NOMO-1 (cell line): ENCODE data around the gene SMIM38.

Experiments
- DNase-seq, 2 experiments: peaks; one replicate each; lab custom pipeline; 2025; ENCODE audit not compliant: unreplicated experiment in 2 of 2; lab: John Stamatoyannopoulos, UW

The SMIM38 gene

DNA sequence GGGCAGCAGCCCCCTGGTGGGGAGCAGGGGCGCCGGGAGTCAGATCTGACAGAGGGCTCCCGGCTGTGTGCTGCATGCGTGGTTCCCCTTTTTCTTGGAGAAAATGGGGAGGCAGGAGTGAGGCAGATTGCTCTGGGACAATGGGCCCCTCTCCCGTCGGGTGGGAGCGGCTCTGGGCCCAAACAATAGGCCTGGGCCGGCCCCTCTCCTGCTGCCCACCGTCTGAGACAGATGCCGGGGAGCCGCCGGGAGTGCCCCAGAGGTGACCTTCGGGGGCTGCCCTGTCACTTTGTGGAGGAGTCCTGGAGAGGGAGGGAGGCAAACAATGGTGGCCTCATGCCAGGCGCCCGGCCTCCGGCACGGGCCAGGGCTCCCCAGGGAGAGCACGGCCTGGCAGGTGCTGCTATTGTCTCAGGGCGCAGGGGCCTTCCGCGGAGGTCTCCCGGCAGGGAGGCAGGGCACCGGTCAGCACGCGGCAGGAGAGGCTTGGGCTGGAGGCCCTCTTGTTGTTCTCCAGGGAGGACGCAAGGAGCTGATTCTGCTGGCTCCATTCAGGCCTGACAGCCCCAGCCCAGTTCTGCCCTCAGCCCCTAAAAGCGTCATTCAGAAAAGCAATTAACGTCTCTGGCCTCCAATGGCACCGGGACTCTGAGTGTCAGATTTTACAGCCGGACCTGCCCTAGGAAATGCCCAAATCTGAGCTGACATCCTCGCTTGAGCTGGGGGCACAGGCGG is 44.8 kb downstream of the SMIM38 start:
- DNase-seq = no peak

DNA sequence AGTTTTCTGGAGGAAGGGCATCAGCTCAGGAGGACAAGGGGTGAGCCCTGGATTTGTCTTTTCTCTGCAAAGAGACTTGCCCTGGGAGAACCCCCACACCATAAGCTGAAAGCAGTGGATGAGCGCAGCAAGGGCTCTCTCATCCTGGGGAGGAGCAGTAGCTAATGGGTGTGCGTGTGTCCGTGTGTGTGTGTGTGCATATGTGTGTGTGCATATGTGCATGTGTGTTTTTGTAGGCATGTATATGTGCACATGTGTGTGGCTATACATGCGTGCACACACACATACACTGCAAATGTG is 45.3 kb downstream of the SMIM38 start:
- no peak for DNase-seq

DNA sequence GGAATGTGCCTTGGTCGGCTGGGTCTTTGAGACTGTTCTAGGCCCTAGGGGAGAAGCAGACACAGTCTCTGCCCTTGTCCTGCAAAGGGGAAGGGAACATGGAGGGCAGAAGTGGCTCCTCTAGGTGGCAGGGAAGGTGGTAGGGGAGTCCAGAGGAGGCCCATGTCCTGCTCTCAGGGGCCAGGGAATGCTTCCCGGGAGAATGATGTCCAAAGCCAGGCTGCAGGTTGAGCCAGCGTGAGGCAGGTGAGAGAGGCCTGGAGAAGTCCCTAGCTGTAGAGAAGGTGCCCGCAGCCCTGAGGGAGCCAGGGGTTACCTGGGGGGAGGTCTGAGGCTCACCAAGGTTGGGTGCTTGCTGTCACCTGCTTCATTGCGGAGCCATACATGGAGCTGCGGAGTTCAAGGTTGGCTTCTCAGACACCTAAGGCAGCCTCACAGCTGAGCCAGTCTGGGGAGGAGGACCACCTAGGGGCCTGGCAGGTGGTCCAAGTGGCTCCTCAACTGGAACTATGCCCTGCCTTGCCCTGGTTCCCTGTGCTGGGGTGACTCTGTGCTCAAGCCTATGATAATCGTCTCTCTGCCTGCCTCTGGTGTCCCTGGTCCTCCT is 46.1 kb downstream of the SMIM38 start:
- DNase-seq = no peak

DNA sequence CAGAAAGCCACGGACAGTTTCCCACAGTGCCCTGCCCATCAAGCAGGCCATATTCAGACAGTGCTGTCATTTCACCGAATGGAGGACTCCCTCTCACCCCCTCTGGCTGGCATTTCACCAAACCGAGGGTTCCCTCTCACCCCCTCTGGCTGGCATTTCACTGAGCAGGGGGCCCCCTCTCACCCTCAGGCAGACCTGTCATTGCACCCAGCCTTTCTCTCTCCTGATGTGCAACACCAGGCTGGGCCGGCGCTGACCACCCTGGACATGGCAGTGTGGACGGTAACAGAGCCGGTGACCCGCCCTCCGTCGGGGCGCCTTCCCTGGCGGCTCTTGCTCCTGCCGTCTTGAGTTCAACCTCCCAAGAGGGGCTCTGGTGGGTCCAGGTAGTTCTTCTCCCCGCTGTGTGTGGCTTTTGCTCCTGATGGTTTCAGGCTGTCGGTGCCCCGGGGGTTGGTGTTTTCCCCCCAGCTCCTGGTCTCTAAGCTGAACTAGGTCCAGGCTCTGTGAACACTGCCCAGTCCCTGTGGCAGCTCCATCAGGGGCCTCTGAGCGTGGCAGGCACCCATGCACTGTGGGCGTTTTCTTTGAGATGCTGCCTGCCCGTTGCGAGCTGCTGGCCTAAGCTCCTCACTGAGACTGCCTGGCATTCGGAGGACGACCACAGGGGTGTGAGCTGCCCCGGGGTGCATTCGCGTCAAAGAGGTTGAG is 46.9 kb downstream of the SMIM38 start:
- DNase-seq = no peak

DNA sequence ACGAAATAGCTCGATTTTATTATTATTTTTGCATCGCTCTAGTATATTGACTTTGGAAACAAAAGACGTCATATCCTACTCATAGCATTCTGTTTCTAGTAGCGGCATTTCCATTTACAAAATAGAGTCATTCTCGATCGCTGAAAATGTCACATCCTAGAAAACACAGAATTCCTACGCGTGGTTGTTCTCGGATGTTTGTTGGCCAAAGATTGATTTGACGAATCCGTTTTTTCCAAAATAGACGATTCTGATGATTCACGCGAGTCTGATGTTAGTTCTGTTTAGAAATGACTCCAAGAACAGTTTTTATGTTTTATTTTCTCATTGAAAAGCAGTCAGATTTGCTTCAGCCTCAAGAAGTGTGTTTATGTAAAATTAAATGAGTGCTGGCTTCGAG is 47.6 kb downstream of the SMIM38 start:
- no peak for DNase-seq

DNA sequence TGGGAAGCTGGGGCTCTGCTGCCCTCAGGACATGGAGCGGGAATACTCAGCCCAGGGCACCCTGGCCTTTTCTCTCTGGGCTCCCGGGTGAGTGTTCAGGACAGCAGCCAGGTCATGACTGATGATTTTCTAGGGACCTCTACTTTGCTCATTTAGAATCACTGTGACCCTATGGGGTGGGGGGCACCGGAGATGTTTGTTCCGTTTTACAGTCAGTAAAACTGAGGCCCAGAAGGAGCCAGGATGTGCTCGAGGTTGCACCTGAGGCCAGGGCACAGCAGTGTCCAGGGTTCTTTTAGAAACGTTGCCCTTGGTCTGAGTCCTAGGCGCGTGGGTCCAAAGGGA is 48.1 kb downstream of the SMIM38 start:
- DNase-seq = no peak

DNA sequence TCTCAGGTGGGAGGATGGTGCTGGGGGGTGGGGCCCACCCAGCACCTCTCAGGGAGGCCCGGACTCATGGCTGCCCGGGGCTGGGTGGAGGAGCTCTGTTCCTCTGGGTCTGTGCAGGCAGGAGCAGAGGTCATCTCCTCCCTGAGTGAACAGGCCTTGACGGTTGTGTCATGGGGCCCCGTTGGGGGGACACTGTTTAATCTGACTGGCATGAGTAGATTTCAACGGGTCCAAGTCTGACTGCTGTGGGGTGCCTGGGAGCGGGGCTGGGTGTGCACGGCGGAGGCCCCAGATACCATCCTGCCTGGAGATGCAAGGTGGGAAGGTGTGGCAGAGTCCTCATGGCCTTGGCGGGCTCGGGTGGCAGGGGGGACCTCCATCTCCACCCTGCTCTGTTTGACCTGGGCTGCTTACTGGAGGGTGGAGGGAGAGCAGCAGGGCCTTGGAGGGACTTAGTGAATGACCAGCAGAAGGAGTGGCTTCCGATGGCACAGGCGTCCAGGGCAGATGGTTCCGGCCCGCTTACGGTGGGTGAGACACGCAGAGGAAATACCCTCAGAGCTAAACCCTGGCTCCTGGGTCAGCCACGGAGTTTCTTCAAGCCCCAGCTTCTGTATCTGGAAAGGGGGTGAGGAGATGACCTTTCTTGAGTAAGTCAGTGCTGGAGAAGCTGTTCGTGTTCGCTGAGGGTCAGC is 48.7 kb downstream of the SMIM38 start:
- no peak for DNase-seq

DNA sequence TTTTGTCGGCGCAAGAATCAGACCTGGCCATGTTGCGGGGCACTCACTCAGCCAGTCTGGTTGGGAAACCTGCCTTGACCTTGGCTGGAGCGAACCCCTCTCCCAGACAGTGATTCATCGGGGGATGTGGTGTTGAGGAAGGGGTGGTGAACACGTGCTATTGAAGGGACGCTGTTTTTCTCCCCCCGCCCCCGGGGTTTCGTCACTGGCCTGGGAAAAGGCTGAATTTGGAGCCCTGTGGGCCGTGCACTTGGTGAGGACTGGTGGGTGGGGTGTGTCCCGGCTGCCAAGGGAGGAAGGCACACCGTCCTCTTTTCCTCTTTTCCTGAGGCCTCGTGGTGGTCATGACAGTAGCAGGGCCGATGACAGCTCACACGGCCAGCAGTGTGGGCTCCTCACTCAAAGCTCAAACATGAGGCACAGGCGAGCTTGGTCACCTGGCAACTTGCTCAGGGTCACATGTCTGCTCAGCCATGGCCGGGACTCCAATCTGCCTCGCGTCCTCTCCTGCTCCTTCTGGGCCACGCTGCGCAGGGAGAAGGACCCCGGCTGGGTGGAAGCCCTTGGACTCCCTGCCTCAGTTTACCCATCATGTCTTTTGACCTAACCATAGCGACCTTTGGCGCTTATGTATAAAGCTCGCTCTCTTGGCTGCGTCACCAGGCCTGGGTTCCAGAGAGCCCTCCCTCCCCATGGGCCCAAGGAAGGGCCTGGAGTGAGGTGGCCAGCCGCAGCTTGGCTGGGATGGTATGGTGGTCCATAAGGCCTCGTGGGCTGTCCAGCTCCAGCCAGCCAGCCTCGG is 49.4 kb downstream of the SMIM38 start:
- no peak for DNase-seq
